ENCODE results near the gene HCRTR1.

The HCRTR1 gene

DNA sequence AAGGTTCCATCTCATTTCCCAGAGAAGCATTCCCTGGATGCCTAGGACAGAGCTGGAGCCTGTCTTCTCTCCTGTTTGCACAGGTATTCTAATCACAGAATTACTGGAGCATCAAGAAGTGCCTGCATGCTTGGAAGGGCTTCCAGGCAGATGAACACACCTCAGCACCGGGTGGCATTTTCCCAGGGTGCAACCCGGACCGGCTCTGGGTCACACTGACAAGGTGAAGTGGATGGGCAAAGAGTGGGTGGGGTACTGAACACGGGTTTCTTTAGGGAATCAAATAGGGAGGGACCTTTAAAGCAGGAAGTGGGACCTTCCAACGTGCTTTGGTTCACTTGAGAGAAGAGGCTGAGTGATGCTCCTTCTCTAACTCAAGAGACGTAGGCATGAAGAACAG, 34.3 kb downstream of the HCRTR1 start:
- DNase-seq = no peak

GRCh38 chr1:31652891-31653499, 35.5 kb downstream of the HCRTR1 start:
- DNase-seq = no peak

GRCh38 chr1:31653717-31654473, 36.4 kb downstream of the HCRTR1 start:
- DNase-seq = no peak

DNA sequence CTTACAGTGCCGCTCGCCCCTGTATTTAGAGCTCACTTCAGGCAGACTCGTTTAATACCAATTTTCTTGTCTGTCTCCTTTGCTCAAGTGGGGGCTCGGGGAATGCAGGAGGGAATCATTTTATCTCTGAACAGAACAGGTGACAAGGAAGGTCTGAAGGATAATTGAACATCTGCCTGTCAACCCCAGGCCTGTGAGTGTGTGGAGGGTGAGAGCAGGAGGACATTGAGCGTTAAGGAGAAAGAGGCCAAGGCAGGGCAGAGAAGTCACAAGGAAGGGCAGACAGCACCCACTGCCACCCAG, 36.9 kb downstream of the HCRTR1 start:
- DNase-seq = no peak

DNA sequence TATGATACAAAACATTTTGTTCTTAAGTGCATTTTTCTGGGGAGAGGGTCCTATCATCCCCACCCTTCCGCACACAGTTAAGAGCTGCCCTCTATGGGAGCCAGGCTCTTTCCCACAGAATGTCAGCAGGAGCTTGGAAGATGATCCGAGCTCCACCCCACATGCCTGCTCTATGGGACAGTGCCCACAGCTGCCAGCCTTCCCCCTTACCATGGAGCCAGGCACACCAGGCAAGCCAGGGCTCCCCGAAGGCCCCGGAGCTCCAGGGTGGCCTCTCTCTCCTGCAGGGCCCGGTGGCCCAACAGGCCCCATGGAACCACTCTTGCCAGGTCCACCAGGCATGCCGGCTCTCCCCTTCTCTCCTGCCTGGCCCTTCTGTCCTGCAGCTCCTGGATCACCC, 37.6 kb downstream of the HCRTR1 start:
- no peak for DNase-seq

- no peak for DNase-seq
Measured at GRCh38 chr1:31655756-31656155, 38.3 kb downstream of the HCRTR1 start.

GRCh38 chr1:31657020-31657804, 39.7 kb downstream of the HCRTR1 start:
- DNase-seq = no peak

GRCh38 chr1:31657972-31658510, 40.6 kb downstream of the HCRTR1 start:
- no peak for DNase-seq

DNA sequence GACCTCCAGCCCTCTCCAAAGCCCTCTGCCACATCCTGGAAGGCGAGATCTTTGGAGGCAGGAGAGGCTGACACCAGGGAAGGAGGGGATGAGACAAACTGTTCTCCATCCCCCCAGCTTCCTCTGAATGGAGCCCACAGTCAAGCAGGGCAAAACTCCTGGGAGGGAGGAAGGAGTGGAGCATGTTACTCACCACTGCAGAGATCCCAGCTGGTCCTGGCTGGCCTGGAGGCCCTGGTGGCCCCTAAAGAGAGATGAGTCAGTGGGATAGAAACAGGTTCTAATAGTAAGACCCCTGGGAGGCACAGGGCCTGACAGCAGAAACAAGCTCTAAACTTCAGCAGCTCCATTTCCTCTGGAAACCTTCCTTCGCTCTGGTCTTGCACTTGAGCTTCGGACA, 41.2 kb downstream of the HCRTR1 start:
- no peak for DNase-seq

DNA sequence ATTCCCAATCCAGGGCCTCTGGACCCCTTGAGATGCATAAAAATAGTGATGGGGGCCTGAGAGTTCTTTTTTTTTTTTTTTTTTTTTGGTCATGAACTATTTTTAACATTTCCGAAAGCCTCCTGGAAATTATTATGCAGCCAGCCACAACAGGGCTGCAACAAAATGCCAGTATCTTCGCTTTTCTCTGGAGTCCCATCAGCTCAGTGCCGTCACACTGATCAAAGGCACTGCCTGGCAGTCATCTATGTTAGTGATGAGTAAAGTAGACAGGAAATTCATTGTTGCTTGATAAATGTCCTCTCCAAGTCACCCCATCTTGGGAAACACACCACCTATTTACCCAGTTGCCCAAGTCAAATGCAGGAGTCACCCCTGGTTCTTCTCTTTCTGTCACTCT, 42.4 kb downstream of the HCRTR1 start:
- DNase-seq = no peak

DNA sequence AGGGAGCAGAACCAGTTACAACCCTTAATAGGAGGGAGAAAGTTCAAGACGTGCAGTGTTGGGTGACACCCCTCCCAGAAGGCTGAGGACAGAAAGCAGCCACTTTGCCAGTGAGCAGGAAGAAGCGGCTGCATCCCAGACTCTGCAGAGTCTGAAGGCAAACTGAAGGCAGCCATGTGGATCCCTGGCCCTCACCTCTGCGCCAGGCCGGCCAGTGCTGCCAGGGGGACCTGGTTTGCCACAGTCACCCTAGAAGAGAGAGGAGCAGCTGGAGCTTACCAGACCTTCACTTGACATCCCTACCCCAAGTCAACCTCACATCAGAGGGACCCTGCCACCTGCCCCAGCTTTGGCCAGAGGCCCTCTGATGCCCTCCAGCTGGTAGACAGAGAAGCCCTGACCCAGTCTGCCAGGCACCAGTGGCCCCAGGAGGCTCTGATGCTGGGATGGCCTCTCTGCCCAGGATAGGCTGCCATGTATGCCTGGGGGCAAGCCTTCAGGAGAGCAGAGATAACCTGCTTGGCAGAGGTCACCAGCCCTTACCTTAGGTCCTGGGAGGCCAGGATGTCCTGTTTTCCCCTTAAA, 43.5 kb downstream of the HCRTR1 start:
- no peak for DNase-seq

DNA sequence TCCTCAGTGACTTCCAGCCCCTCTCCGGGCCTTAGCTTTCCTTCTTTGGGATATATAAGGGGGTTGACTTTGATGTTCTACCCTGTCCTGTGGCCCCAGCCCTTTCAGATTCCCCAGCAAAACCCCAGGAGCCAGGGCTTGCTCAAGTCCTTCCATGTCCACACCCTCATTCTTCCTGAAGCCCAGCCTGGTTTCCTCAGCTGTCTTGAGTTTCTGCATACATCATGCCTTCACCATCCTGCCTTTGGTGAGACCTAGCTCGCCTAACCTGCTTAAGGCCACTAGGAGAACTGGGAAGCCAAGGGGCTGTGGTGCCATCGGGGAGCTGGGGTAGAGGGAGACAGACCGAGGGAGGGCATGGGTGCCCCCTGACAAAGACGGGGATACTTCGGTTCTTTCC, 44.4 kb downstream of the HCRTR1 start:
- DNase-seq = no peak

- DNase-seq = no peak
Measured at GRCh38 chr1:31662463-31662862, 45.0 kb downstream of the HCRTR1 start.

DNA sequence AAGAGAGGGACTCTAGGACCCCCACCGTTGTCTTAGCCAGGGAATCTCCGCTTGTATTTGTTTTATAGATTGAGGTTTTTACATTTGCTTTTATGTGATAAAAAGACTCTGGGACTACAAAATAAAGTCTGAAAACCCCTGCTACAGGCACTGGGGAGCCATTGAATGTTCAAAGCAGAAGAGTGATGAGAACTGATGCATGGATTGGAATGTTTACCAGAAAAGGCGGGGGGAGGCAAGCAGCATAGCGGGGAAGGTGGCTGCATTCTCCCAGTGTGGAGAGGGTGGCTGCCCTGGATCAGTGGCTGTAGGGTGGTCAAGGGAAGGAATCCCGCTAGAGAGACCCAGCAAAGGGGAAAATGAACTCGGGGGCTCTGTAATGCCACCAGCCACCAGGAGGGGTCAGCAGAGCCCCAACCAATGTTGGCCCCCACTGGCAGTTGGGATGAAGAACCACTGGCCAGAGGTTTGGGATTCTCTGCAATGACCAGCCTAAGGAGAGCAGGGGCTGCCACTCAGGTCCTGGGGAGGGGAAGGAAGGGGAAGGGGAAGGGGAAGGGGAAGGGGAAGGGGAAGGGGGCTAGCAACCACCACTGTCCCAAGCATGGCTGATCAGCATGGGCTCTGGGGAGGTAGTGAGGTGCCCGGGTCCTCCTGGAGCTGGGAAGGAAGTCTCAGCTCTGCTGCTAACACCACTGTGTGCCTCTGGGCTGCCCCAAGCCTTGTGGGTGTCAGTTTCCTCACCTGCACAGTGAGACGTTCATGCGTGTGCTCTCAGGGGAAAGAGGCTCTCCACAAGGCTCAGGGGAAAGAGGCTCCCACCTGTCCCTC, 46.3 kb downstream of the HCRTR1 start:
- DNase-seq = peak; percentile 63 to 74

GRCh38 chr1:31664528-31664927, 47.0 kb downstream of the HCRTR1 start:
- DNase-seq = no peak

- DNase-seq = no peak
Measured at GRCh38 chr1:31665234-31665878, 47.9 kb downstream of the HCRTR1 start.

DNA sequence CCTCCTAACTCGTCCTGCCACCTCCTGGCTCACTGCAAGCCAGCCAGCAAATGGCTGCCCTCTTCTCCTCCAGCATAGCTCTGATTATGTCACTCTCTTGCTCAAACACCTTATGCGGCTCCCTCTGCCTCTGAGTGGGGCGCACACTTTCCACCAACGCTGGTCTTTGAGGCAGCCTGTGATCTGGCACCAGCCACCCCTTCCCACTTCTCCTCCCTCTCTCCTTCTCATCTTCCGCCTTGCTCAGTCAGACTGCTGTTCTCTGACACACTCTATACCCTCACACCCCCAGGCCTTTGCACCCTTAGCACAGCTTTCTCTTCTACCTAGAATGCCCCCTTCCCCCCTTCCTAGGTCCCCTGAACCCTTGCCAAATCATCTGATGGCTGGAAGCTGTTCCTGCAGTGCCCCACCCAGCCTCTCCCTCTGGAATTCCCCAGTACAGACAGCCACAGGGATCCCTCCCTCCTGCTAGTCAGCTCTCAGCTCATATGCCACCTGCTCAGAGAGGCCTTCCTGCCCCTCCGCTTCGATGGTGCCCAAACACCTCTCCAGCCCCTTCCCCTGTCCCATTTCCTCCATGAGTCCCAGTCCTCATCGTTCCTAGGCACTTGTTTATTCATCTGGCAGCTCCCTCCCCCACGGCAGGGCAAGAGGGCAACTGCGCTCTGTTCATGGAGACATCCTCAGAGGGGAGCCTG, 48.9 kb downstream of the HCRTR1 start:
- DNase-seq = no peak

DNA sequence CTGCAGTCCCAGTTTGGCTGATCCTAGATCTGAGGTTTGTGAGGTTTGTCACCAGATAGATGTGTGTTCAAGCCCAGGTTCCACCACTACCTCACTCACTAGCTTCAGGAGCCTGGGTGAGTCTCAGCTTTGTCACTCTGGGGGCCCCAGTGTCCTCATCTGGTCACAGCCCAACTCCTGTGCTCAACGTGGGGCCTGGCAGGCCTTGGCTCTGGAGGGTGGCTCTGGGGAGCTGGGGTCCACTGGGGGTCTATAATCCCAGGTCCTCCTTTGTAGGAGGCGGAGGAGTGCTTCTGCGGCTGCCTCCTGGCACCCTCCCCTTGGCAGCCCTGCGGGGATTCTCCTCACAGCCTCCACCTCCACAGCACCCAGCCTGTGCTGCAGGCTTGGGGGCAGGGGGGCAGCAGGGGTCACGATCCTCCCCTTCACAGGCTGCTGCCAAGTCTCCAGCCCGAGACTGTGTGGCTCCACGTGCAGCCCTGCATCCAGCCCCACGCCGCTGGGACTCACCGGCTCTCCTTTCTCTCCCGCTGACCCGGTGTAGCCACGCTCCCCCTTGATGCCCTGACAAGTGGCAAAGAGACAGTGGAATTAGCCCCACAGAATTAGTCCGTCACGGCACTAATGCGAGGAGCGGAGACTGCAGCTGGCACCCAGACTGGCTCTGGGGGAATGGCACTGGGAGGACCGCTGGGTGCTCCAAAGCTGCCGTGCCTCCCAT, 49.7 kb downstream of the HCRTR1 start:
- no peak for DNase-seq

GRCh38 chr1:31668303-31668883, 50.9 kb downstream of the HCRTR1 start:
- no peak for DNase-seq

GRCh38 chr1:31669433-31669785, 51.9 kb downstream of the HCRTR1 start:
- DNase-seq = no peak

Data from stimulated activated CD4-positive, alpha-beta T cell treated with anti-CD3 and anti-CD28 coated beads, Interleukin-2, amount 100 ng/mL, for 48 hours (primary cell).